H9 (cell line): ENCODE measurements around the gene GFRA1. TPM values are rescaled to one million over a fixed set of nuclear protein-coding genes. Genes with fewer than 3 reads are reported as not detected.

ENCODE experiments used
- DNase-seq: peaks from one replicate; pipeline ENCODE4 v3.0.0-alpha.2; 2017
- H2AFZ ChIP-seq: one replicate; pipeline ENCODE4 v1.6.1; 2013; ENCODE audit warnings: mild to moderate bottlenecking, low read length, control low read depth, moderate library complexity
- H2AK5ac ChIP-seq: 2 replicates; pipeline ENCODE4 v1.6.1; 2013; ENCODE audit warnings: low read length, control low read depth, mixed read lengths; ENCODE audit not compliant: insufficient read length
- H2BK120ac ChIP-seq: one replicate; pipeline ENCODE4 v1.6.1; 2013; ENCODE audit warnings: low read depth, mild to moderate bottlenecking, low read length, control low read depth, inconsistent platforms; ENCODE audit not compliant: poor library complexity, severe bottlenecking
- H2BK12ac ChIP-seq: 2 replicates; pipeline ENCODE4 v1.6.1; 2013; ENCODE audit warnings: low read length, control low read depth, mixed read lengths, low read depth; ENCODE audit not compliant: insufficient read length
- H2BK15ac ChIP-seq: 2 replicates; pipeline ENCODE4 v1.6.1; 2013; ENCODE audit warnings: low read depth, low read length, control low read depth
- H2BK20ac ChIP-seq: one replicate; pipeline ENCODE4 v1.6.1; 2013; ENCODE audit warnings: low read depth, mild to moderate bottlenecking, low read length, control low read depth, inconsistent platforms; ENCODE audit not compliant: poor library complexity, severe bottlenecking
- H2BK5ac ChIP-seq: 2 replicates; pipeline ENCODE4 v1.6.1; 2013; ENCODE audit warnings: low read length, control low read depth, mixed read lengths; ENCODE audit not compliant: insufficient read length
- H3K14ac ChIP-seq: 2 replicates; pipeline ENCODE4 v1.6.1; 2013; ENCODE audit warnings: low read length, control low read depth; ENCODE audit not compliant: insufficient read depth
- H3K18ac ChIP-seq: 2 replicates; pipeline ENCODE4 v1.6.1; 2013; ENCODE audit warnings: low read depth, mild to moderate bottlenecking, mixed read lengths, low read length, control low read depth; ENCODE audit not compliant: insufficient read length
- H3K23ac ChIP-seq: 2 replicates; pipeline ENCODE4 v1.6.1; 2013; ENCODE audit warnings: low read length, control low read depth, mixed read lengths, low read depth; ENCODE audit not compliant: insufficient read length
- H3K23me2 ChIP-seq: 2 replicates; pipeline ENCODE4 v1.6.1; 2013; ENCODE audit warnings: low read depth, mild to moderate bottlenecking, mixed read lengths, low read length, control low read depth; ENCODE audit not compliant: insufficient read length, poor library complexity, severe bottlenecking
- H3K27ac ChIP-seq: 2 replicates; pipeline ENCODE4 v1.5.1; 2013; ENCODE audit warnings: low read length, control low read depth, mixed read lengths, low read depth; ENCODE audit not compliant: insufficient read length
- H3K27me3 ChIP-seq: 2 replicates; pipeline ENCODE4 v1.6.1; 2013; ENCODE audit warnings: low read length, control low read depth, inconsistent platforms; ENCODE audit not compliant: insufficient read depth
- H3K4ac ChIP-seq: 2 replicates; pipeline ENCODE4 v1.6.1; 2013; ENCODE audit warnings: low read depth, mild to moderate bottlenecking, control low read depth, inconsistent platforms, low read length, moderate library complexity
- H3K4me1 ChIP-seq: 2 replicates; pipeline ENCODE4 v1.6.1; 2013; ENCODE audit warnings: low read length, control low read depth, inconsistent platforms; ENCODE audit not compliant: insufficient read depth
- H3K4me2 ChIP-seq: 2 replicates; pipeline ENCODE4 v1.6.1; 2013; ENCODE audit warnings: low read length, control low read depth, mixed read lengths; ENCODE audit not compliant: insufficient read length, insufficient read depth
- H3K56ac ChIP-seq: 2 replicates; pipeline ENCODE4 v1.6.1; 2013; ENCODE audit warnings: low read depth, mild to moderate bottlenecking, mixed read lengths, low read length, control low read depth; ENCODE audit not compliant: insufficient read length
- H3K79me1 ChIP-seq: 2 replicates; pipeline ENCODE4 v1.6.1; 2013; ENCODE audit warnings: low read depth, mild to moderate bottlenecking, moderate library complexity, low read length, control low read depth, inconsistent platforms; ENCODE audit not compliant: insufficient read depth, poor library complexity, severe bottlenecking
- H3K79me2 ChIP-seq: 2 replicates; pipeline ENCODE4 v1.6.1; 2013; ENCODE audit warnings: low read length, control low read depth, inconsistent platforms; ENCODE audit not compliant: insufficient read depth
- H3K9ac ChIP-seq: 2 replicates; pipeline ENCODE4 v1.6.1; 2013; ENCODE audit warnings: low read length, control low read depth, mixed read lengths; ENCODE audit not compliant: insufficient read length; ENCODE audit errors: extremely low read depth
- H3K9me3 ChIP-seq: one replicate; pipeline ENCODE4 v1.6.1; 2013; ENCODE audit warnings: low read depth, low read length, inconsistent platforms; ENCODE audit not compliant: control insufficient read depth
- H3T11ph ChIP-seq: one replicate; pipeline ENCODE4 v1.6.1; 2013; ENCODE audit warnings: mild to moderate bottlenecking, low read length, control low read depth, inconsistent platforms
- H4K20me1 ChIP-seq: one replicate; pipeline ENCODE4 v1.6.1; 2013; ENCODE audit not compliant: control insufficient read depth, insufficient read length, insufficient read depth
- H4K5ac ChIP-seq: 2 replicates; pipeline ENCODE4 v1.6.1; 2013; ENCODE audit warnings: low read depth, mild to moderate bottlenecking, mixed read lengths, low read length, control low read depth; ENCODE audit not compliant: insufficient read length
- H4K8ac ChIP-seq: replicated peaks from 2 replicates; pipeline ENCODE4 v1.6.1; 2013; ENCODE audit warnings: low read length, control low read depth, mixed read lengths, low read depth; ENCODE audit not compliant: insufficient read length
- H4K91ac ChIP-seq: 2 replicates; pipeline ENCODE4 v1.6.1; 2013; ENCODE audit warnings: low read depth, mild to moderate bottlenecking, moderate library complexity, mixed read lengths, low read length, control low read depth; ENCODE audit not compliant: insufficient read length
- H3K27ac Mint-ChIP-seq, 3 experiments: 2 replicates in 2 of 3; 3 replicates in 1 of 3; pipeline ENCODE4 v1.8.0; 2020 to 2021; ENCODE audit warnings: mixed read lengths in 3 of 3, mild to moderate bottlenecking in 1 of 3, moderate library complexity in 1 of 3
- H3K27me3 Mint-ChIP-seq: 2 replicates; pipeline ENCODE4 v1.8.0; 2021; ENCODE audit warnings: low read depth, mild to moderate bottlenecking, moderate library complexity, mixed read lengths
- H3K36me3 Mint-ChIP-seq, 3 experiments: 2 replicates in 2 of 3; 3 replicates in 1 of 3; pipeline ENCODE4 v1.8.0; 2020 to 2021; ENCODE audit warnings: low read depth in 3 of 3, mixed read lengths in 3 of 3; ENCODE audit not compliant: insufficient read depth in 1 of 3
- H3K4me1 Mint-ChIP-seq, 2 experiments: 2 replicates each; pipeline ENCODE4 v1.8.0; 2020; ENCODE audit warnings: mixed read lengths in 2 of 2
- H3K4me3 Mint-ChIP-seq, 2 experiments: 2 replicates in 1 of 2; 3 replicates in 1 of 2; pipeline ENCODE4 v1.8.0; 2020 to 2021; ENCODE audit warnings: mild to moderate bottlenecking in 2 of 2, mixed read lengths in 2 of 2, moderate library complexity in 1 of 2
- H3K9me3 Mint-ChIP-seq, 2 experiments: 2 replicates in 1 of 2; 3 replicates in 1 of 2; pipeline ENCODE4 v1.8.0; 2020; ENCODE audit warnings: mild to moderate bottlenecking in 2 of 2, mixed read lengths in 2 of 2, moderate library complexity in 1 of 2
- WGBS: extraction: QIAGEN DNeasy Blood & Tissue Kit; methylation state at CpG from one replicate; pipeline ENCODE4 v1.1.7; 2013; ENCODE audit warnings: missing lambda C conversion rate, low lambda C conversion rate, mixed read lengths; ENCODE audit not compliant: insufficient read length; ENCODE audit errors: extremely low coverage; 5-methylcytosine and 5-hydroxymethylcytosine counted together
- total RNA-seq: library from RNA; stranded (reverse); gene quantifications from 2 replicates; pipeline ENCODE4 v1.2.1, GENCODE V29; 2021
- TF ChIP-seq, protein P1 (sequence below): fragments of 200-600 bp; sonication (generic); conservative IDR thresholded peaks from 3 replicates; pipeline ENCODE4 v1.8.0; 2021; ENCODE audit warnings: antibody characterized with exemption, mild to moderate bottlenecking

GFRA1 gene
- total RNA-seq, 1 experiment from 2014 or later: 0.24 TPM

DNA sequence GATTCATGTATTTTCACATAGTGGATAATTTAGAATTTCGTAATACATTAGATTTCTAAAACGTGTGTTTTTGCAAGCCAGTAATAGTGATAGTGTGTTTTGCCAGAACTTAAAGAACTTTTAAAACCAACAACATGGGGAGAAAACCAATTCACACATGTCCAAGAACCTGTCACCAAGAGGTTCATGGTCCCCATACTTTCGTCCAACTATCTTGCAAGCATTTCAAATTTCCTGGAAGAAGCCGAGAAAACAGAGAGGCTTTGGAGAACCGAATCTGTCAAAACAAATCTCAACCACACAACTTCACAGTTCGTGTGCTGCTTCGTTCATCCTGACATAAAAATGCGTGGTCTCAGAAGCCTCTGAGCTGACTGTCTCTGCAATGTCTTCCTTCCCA lies 31.9 kb downstream of the GFRA1 start:
- H3K27me3 Mint-ChIP-seq: no peaks in the 10 kb centered on the region; the same call in 1 of the 2 replicates
- Histone ChIP-seq H3K27ac (no peak overlapping the region), H2BK20ac (no peak overlapping the region)

More for the DNA sequence above, 31.9 kb downstream of the GFRA1 start:
- no CpG with 5 or more reads among the region's 8 CpGs for WGBS
- Histone ChIP-seq H3K23ac (peak overlapping the region; percentile 52), H3K18ac (no peak overlapping the region), H2BK120ac (no peak overlapping the region), H3K27me3 (no peaks in the 10 kb centered on the region), H4K5ac (no peak overlapping the region), H3K14ac (no peak overlapping the region), H3K4me2 (no peak overlapping the region), H4K91ac (no peak overlapping the region), H4K20me1 (no peaks in the 10 kb centered on the region), H3K9me3 (no peaks in the 10 kb centered on the region), H3K4me1 (no peaks in the 10 kb centered on the region), H3K9ac (no peak overlapping the region), H3K79me2 (no peaks in the 10 kb centered on the region), H2AK5ac (no peak overlapping the region), H3K4ac (no peak overlapping the region), H3K23me2 (no peaks in the 10 kb centered on the region), H2AFZ (no peak overlapping the region), H2BK12ac (no peak overlapping the region), H3T11ph (no peak overlapping the region), H3K56ac (no peak overlapping the region), H2BK5ac (no peak overlapping the region), H3K79me1 (no peaks in the 10 kb centered on the region), H2BK15ac (no peak overlapping the region), H4K8ac (no peak overlapping the region)
- Mint-ChIP-seq H3K9me3 (no peaks in the 10 kb centered on the region), H3K27ac (no peak overlapping the region), H3K36me3 (no peaks in the 10 kb centered on the region), H3K4me1 (peaks cover 10 to 12% of the 10 kb centered on the region in 2 experiments), H3K4me3 (no peak overlapping the region)
- TF ChIP-seq, protein P1, sequence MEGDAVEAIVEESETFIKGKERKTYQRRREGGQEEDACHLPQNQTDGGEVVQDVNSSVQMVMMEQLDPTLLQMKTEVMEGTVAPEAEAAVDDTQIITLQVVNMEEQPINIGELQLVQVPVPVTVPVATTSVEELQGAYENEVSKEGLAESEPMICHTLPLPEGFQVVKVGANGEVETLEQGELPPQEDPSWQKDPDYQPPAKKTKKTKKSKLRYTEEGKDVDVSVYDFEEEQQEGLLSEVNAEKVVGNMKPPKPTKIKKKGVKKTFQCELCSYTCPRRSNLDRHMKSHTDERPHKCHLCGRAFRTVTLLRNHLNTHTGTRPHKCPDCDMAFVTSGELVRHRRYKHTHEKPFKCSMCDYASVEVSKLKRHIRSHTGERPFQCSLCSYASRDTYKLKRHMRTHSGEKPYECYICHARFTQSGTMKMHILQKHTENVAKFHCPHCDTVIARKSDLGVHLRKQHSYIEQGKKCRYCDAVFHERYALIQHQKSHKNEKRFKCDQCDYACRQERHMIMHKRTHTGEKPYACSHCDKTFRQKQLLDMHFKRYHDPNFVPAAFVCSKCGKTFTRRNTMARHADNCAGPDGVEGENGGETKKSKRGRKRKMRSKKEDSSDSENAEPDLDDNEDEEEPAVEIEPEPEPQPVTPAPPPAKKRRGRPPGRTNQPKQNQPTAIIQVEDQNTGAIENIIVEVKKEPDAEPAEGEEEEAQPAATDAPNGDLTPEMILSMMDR: no peak
- no peak for DNase-seq
